HUES48 (cell line): ENCODE data around the gene RASA4B.
"Not testable (repeated sequence)": the region's sequence is repeated elsewhere in the genome, so short reads cannot be mapped to it uniquely, and the experiment has no call there.

Source experiments
- H3K27ac ChIP-seq: one replicate; pipeline ENCODE4 v1.7.0; 2013; ENCODE audit warnings: low read depth, low read length, inconsistent platforms
- H3K27me3 ChIP-seq: 2 replicates; pipeline ENCODE4 v1.6.1; 2013; ENCODE audit warnings: mild to moderate bottlenecking, low read length; ENCODE audit not compliant: control insufficient read depth, insufficient read depth
- H3K36me3 ChIP-seq: 2 replicates; pipeline ENCODE4 v1.6.1; 2013; ENCODE audit warnings: low read length; ENCODE audit not compliant: control insufficient read depth, insufficient read depth
- H3K4me1 ChIP-seq: 2 replicates; pipeline ENCODE4 v1.6.1; 2013; ENCODE audit warnings: mild to moderate bottlenecking, low read length; ENCODE audit not compliant: control insufficient read depth, insufficient read depth
- H3K4me3 ChIP-seq: 2 replicates; pipeline ENCODE4 v1.5.1; 2013; ENCODE audit warnings: mild to moderate bottlenecking, low read depth, low read length
- H3K9ac ChIP-seq: 2 replicates; pipeline ENCODE4 v1.6.1; 2013; ENCODE audit warnings: mild to moderate bottlenecking, low read depth, low read length, moderate library complexity
- H3K9me3 ChIP-seq: 2 replicates; pipeline ENCODE4 v1.6.1; 2013; ENCODE audit warnings: low read length; ENCODE audit not compliant: control insufficient read depth, insufficient read depth

The RASA4B gene

GRCh38 chr7:102484317-102484716 is 33.3 kb downstream of the RASA4B start:
- H3K4me1 ChIP-seq, H3K27me3 ChIP-seq, H3K9me3 ChIP-seq, H3K27ac ChIP-seq, H3K4me3 ChIP-seq, H3K36me3 ChIP-seq, H3K9ac ChIP-seq: not testable (repeated sequence)

- not testable (repeated sequence) for H3K27ac ChIP-seq, H3K27me3 ChIP-seq, H3K4me1 ChIP-seq, H3K4me3 ChIP-seq, H3K9ac ChIP-seq, H3K36me3 ChIP-seq, H3K9me3 ChIP-seq
Measured at GRCh38 chr7:102481962-102482361, 35.6 kb downstream of the RASA4B start.

DNA sequence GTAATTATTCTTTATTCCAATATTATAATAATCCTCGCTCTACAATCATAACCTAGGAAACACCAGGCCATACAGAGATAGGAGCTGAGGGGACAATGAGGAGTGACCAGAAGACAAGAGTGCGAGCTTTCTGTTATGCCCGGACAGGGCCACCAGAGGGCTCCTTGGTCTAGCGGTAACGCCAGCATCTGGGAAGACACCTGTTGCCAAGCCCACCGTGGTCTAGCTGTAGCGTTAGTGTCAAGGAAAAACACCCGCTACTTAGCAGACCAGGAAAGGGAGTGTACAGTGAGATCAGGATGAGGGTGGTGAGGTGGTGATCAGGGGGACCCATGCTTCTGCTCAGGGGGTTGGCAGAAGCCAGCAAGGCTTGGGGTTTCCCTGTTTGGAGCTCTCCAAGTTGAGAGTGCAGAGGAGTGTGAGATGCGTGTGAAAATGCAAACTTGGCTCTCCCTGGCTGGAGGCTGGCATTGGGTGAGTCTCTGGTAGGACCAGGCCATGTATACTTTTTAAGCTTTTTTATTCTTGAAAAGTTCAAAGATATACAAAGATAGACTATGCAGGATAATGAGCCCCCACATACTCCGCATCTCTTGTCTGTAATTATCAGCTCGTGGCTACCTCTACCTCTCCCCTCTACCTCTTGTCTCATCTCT is 37.5 kb downstream of the RASA4B start:
- H3K9ac ChIP-seq, H3K27ac ChIP-seq, H3K9me3 ChIP-seq, H3K36me3 ChIP-seq, H3K4me1 ChIP-seq, H3K4me3 ChIP-seq, H3K27me3 ChIP-seq: not testable (repeated sequence)

- not testable (repeated sequence) for H3K9ac ChIP-seq, H3K27me3 ChIP-seq, H3K4me1 ChIP-seq, H3K36me3 ChIP-seq, H3K9me3 ChIP-seq, H3K27ac ChIP-seq, H3K4me3 ChIP-seq
Measured at GRCh38 chr7:102479209-102479584, 38.4 kb downstream of the RASA4B start.

- not testable (repeated sequence) for H3K27me3 ChIP-seq, H3K9me3 ChIP-seq, H3K36me3 ChIP-seq, H3K27ac ChIP-seq, H3K9ac ChIP-seq, H3K4me1 ChIP-seq
- H3K4me3 ChIP-seq, result peak within 1 kb of the TSS; percentile 47
Measured at GRCh38 chr7:102478314-102479208, 39.0 kb downstream of the RASA4B start, which contains the start of gene POLR2J. Gene POLR2J, minus strand, starts transcription at chr7:102478922. Its CDS starts 62 bp downstream, at chr7:102478860.

DNA sequence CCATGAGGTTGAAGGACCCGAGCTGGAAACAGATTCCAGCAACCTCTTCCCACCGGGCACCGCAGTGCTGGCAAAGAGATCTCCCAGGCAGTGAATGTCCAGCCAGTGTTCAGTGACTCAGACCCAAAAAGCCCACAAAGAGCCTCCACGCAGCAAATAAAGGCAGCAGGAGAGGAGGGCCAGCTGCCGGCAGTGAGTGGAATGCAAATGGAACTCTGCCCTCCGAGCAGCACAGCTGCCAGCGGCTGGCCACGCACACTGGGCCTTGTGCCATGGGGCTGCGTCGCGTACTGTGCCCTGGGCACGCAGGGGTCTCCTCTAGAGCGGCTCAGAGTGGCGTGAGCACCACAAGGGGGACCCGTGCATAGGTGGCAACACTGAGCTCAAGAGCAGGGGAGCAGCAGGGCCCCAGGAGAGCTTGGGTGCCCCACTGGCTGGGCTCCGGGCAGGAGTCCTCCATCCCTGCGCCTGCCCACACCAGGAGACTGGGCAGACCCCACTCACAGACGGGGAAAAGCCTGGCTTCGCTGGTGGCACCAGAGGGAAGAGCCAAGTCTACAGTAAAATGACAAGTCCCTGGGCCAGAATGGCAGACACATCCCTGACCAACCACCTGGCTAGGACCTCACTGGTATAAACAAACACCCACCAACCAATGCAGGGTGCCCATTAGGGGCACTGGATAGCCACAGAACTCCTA is 42.7 kb downstream of the RASA4B start:
- H3K4me3 ChIP-seq, H3K27ac ChIP-seq, H3K9ac ChIP-seq, H3K9me3 ChIP-seq, H3K4me1 ChIP-seq, H3K27me3 ChIP-seq: not testable (repeated sequence)
- H3K36me3 ChIP-seq, result peaks cover 26% of the 10 kb centered on the region

DNA sequence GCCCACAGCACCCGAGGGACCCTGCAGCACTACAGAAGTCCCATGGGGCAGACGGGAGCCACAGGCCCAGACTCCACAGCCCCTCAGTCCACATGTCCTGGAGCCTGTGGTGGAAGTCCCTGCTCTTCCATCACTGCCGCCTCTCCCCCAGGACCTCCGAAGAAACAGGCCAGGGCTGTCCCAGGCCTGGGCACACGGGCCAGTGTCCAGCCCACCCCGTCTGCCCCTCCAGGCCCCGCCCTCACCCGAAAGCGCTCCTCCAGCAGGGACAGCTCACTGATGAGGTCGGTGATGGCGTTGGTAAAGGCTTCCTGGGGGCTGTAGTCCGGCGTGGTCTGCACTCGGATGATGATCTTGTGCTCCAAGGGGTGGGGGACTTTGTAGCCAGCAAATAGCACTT is 43.5 kb downstream of the RASA4B start:
- H3K4me1 ChIP-seq, H3K9ac ChIP-seq, H3K4me3 ChIP-seq, H3K27ac ChIP-seq, H3K27me3 ChIP-seq, H3K9me3 ChIP-seq: not testable (repeated sequence)
- peaks cover 34% of the 10 kb centered on the region for H3K36me3 ChIP-seq

DNA sequence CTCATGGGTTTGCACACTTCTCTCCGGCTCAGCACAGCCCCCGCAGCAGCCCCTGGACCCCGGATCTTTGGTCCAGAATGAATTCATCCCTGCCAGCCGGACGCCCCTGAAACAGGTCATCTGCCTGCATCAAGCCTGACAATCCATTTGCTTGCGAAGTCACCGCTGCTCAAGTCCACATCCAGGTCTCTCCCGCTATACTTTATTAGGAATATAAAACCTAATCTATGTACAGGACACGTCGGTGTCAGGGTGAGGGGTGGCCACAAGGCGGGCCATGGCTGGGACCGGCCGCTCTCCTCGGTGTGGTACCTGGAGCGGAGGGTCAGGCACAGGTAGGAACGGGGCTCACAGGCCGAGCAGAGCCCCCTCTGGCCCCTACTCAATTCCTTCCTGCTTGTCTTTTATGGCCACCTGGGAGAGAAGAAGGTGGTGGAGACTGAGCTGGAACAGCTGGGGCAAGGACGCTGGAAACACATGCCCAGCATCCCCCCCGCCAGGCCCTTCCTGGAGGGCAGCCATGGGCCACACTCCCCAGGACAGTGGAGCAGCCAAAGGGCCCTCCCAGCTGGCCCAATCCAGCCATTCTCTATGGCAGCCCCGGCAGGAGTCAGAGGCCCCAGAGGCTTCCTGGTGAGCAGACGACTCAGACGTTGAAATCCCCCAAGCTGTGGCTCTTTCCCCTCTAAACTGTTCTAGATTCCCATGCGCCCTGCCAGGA is 44.1 kb downstream of the RASA4B start:
- H3K36me3 ChIP-seq, result peaks cover 38% of the 10 kb centered on the region
- no peaks in the 10 kb centered on the region for H3K4me1 ChIP-seq
- no peak overlapping the region for H3K27ac ChIP-seq
- H3K9me3 ChIP-seq, result no peaks in the 10 kb centered on the region
- no peaks in the 10 kb centered on the region for H3K27me3 ChIP-seq
- H3K9ac ChIP-seq, result no peak overlapping the region
- H3K4me3 ChIP-seq, result no peak overlapping the region

GRCh38 chr7:102472126-102473041 is 45.2 kb downstream of the RASA4B start:
- H3K4me3 ChIP-seq, result no peak overlapping the region
- H3K9me3 ChIP-seq, result no peaks in the 10 kb centered on the region
- H3K36me3 ChIP-seq, result peaks cover 48% of the 10 kb centered on the region
- H3K9ac ChIP-seq, result no peak overlapping the region
- H3K27me3 ChIP-seq, result no peaks in the 10 kb centered on the region
- no peak overlapping the region for H3K27ac ChIP-seq
- no peaks in the 10 kb centered on the region for H3K4me1 ChIP-seq

DNA sequence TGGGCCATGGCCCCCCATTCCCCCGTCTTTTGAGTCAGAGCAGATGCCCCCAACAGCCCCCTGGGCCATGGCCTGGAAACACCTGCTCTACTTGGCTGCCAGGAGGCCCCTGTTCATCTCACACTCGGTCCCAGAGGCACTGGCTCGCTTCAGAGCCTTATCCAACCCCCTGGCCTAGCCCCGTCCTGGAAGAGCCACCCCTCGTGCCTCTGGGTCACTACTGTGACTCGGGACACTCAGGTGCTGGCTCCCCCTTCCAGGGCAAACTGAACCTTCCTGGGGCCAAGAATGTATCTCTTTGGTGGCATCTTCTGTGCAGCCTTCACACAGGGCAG is 45.8 kb downstream of the RASA4B start:
- H3K9me3 ChIP-seq, result no peaks in the 10 kb centered on the region
- H3K36me3 ChIP-seq, result peaks cover 48% of the 10 kb centered on the region
- H3K27me3 ChIP-seq, result no peaks in the 10 kb centered on the region
- H3K4me3 ChIP-seq, result no peak overlapping the region
- no peak overlapping the region for H3K27ac ChIP-seq
- no peaks in the 10 kb centered on the region for H3K4me1 ChIP-seq
- no peak overlapping the region for H3K9ac ChIP-seq
